Cardiac muscle cell (in vitro differentiated cells and primary cell): ENCODE data around the gene MAN1A1. TPM values are rescaled to one million over a fixed set of nuclear protein-coding genes. Genes with fewer than 3 reads are reported as not detected.
A peak's percentile ranks its signal among the peaks of the same experiment; 100 is the strongest.

Experiments used
- DNase-seq, 2 donors: peaks; one replicate each; pipeline versions ENCODE4 v3.0.0 to v3.0.0-alpha.2; 2010 to 2017; ENCODE audit warnings: low read depth in 1 of 2, low spot score in 1 of 2
- H3K27ac ChIP-seq: fragments of 200-600 bp; sonication (generic); 2 replicates; pipeline ENCODE4 v1.5.1; 2016
- H3K27me3 ChIP-seq: fragments of 200-600 bp; sonication (generic); 2 replicates; pipeline ENCODE4 v1.6.0; 2016; ENCODE audit warnings: control low read depth
- H3K36me3 ChIP-seq: fragments of 200-600 bp; sonication (generic); 2 replicates; pipeline ENCODE4 v1.5.1; 2016; ENCODE audit warnings: control low read depth
- H3K4me1 ChIP-seq: fragments of 200-600 bp; sonication (generic); 2 replicates; pipeline ENCODE4 v1.8.1; 2017; ENCODE audit warnings: low read depth, mild to moderate bottlenecking, mixed run types
- H3K4me3 ChIP-seq: fragments of 200-600 bp; sonication (generic); 2 replicates; pipeline ENCODE4 v1.5.1; 2016; ENCODE audit warnings: mild to moderate bottlenecking
- H3K9me3 ChIP-seq: fragments of 200-600 bp; sonication (generic); 2 replicates; pipeline ENCODE4 v1.5.1; 2017; ENCODE audit warnings: low read depth, mild to moderate bottlenecking, control low read depth
- polyA plus RNA-seq: library from polyadenylated mRNA; unstranded; fragments of >200 nt; fragmentation: Nextera tagmentation; extraction: Ambion mirVana; gene quantifications from 2 replicates; pipeline ENCODE4 v1.2.1, GENCODE V29; 2016
- total RNA-seq: library from RNA; depleted of rRNA; stranded (reverse); fragments of >200 nt; gene quantifications from 2 replicates; pipeline ENCODE4 v1.2.3, GENCODE V29; 2016
- TF ChIP-seq, protein P1 (sequence below): IDR thresholded peaks from 2 replicates; pipeline ENCODE4 v1.5.1; 2012; ENCODE audit warnings: low read depth, mild to moderate bottlenecking, low read length

The MAN1A1 gene
- total and polyA plus RNA-seq, 2 experiments from 2014 or later: 19.2 to 34.8 TPM

DNA sequence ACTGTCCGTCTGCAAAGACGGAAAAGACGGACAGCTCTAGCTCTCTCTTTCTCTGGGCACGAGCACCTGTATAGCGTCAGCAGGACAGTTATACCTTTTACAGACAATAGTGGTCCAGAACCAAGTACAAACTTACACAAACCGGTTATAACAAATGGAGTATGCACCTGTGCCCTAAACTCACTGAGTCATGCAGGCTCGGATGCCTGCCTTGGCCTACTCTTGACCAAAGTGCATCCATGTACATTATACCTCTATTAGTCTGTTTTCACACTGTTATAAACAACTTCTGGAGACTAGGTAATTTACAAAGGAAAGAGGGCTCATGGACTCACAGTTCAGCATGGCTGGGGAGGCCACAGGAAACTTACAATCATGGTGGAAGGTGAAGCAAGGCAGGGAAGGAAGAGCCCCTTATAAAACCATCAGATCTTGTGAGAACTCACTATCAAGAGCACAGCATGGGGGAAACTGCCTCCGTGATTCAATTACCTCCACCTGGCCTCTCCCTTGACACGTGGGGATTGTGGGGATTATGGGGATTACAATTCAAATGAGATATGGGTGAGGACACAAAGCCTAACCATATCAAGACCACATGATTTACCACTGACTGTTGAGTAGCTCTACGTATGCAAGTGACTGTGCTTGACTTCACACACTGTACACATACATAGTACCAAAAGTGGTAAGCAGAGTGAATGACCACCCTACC is 23.1 kb downstream of the MAN1A1 start:
- no peaks in the 10 kb centered on the region for H3K27me3 ChIP-seq
- peak overlapping the region; percentile 3 for H3K27ac ChIP-seq
- no peak overlapping the region for H3K4me3 ChIP-seq
- H3K36me3 ChIP-seq: no peaks in the 10 kb centered on the region
- DNase-seq: no peak
- H3K4me1 ChIP-seq: peaks cover 24% of the 10 kb centered on the region
- H3K9me3 ChIP-seq: no peaks in the 10 kb centered on the region
- TF ChIP-seq, protein P1, sequence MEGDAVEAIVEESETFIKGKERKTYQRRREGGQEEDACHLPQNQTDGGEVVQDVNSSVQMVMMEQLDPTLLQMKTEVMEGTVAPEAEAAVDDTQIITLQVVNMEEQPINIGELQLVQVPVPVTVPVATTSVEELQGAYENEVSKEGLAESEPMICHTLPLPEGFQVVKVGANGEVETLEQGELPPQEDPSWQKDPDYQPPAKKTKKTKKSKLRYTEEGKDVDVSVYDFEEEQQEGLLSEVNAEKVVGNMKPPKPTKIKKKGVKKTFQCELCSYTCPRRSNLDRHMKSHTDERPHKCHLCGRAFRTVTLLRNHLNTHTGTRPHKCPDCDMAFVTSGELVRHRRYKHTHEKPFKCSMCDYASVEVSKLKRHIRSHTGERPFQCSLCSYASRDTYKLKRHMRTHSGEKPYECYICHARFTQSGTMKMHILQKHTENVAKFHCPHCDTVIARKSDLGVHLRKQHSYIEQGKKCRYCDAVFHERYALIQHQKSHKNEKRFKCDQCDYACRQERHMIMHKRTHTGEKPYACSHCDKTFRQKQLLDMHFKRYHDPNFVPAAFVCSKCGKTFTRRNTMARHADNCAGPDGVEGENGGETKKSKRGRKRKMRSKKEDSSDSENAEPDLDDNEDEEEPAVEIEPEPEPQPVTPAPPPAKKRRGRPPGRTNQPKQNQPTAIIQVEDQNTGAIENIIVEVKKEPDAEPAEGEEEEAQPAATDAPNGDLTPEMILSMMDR: no peak

DNA sequence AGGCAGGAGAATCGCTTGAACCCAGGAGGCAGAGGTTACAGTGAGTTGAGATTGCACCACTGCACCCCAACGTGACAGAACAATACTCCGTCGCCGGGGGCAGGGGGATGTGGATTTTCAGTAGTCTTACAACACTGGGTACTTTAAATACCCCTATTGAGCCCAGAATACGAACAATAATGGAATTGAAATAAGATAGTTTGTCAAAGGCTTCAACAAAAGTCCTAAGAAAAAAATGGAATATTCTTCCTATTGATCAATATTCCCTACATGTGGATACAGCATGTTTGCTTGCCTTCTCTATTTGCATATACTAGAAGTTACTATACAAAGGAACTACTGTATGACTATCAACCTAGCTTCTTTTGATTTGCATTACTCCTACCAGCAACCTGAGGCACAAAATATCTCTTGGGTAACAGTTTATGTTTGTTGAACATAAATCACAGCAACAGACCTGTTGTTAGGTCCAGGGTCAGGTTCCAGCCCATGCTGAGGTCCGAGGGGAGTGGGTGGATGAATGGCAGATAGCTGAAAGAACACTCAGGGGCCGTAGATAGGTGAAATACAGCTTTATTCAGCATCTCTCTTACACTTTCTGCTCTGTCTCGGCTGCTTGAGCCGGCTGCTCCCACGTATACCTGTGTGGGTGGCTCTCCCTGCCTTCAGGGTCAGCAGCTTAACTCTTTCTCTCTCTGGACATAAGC is 23.8 kb downstream of the MAN1A1 start:
- H3K27ac ChIP-seq: peak overlapping the region; percentile 3
- no peaks in the 10 kb centered on the region for H3K27me3 ChIP-seq
- no peak overlapping the region for H3K4me3 ChIP-seq
- TF ChIP-seq, protein P1: no peak
- no peaks in the 10 kb centered on the region for H3K9me3 ChIP-seq
- H3K36me3 ChIP-seq: no peaks in the 10 kb centered on the region
- no peak for DNase-seq
- peaks cover 24% of the 10 kb centered on the region for H3K4me1 ChIP-seq

- TF ChIP-seq, protein P1: no peak
- Histone ChIP-seq H3K27ac (no peak overlapping the region), H3K36me3 (no peaks in the 10 kb centered on the region), H3K4me3 (no peak overlapping the region), H3K27me3 (no peaks in the 10 kb centered on the region), H3K4me1 (peaks cover 24% of the 10 kb centered on the region), H3K9me3 (no peaks in the 10 kb centered on the region)
- no peak for DNase-seq
These were observed 24.8 kb downstream of the MAN1A1 start for GRCh38 chr6:119324718-119325117.

GRCh38 chr6:119323931-119324330 is 25.6 kb downstream of the MAN1A1 start:
- H3K9me3 ChIP-seq: no peaks in the 10 kb centered on the region
- no peak overlapping the region for H3K27ac ChIP-seq
- DNase-seq: peak in 1 of 2 donors; percentile 23
- no peaks in the 10 kb centered on the region for H3K27me3 ChIP-seq
- no peaks in the 10 kb centered on the region for H3K36me3 ChIP-seq
- peaks cover 24% of the 10 kb centered on the region for H3K4me1 ChIP-seq
- TF ChIP-seq, protein P1: no peak
- no peak overlapping the region for H3K4me3 ChIP-seq

GRCh38 chr6:119323478-119323877 is 26.1 kb downstream of the MAN1A1 start:
- H3K4me1 ChIP-seq: peaks cover 24% of the 10 kb centered on the region
- H3K4me3 ChIP-seq: no peak overlapping the region
- no peaks in the 10 kb centered on the region for H3K9me3 ChIP-seq
- DNase-seq: peak in 1 of 2 donors; percentile 22
- H3K27me3 ChIP-seq: no peaks in the 10 kb centered on the region
- TF ChIP-seq, protein P1: no peak
- no peak overlapping the region for H3K27ac ChIP-seq
- H3K36me3 ChIP-seq: no peaks in the 10 kb centered on the region
